Naive thymus-derived CD8-positive, alpha-beta T cell (primary cell): ENCODE results near the gene NUMB. TPM values are rescaled to one million over a fixed set of nuclear protein-coding genes. Genes with fewer than 3 reads are reported as not detected.
A peak's percentile ranks its signal among the peaks of the same experiment; 100 is the strongest.
"Not testable (repeated sequence)": the region's sequence is repeated elsewhere in the genome, so short reads cannot be mapped to it uniquely, and the experiment has no call there.

Experiments
- ATAC-seq, 2 donors: fragments of 150-1000 bp; cut with Tn5 transposase in 1 of 2; sonication (Bioruptor Pico), chemical (Tn5 transposase) in 1 of 2; 1 replicate in 1 of 2; 2 replicates in 1 of 2; pipeline ENCODE4 v1.10.0; 2021; ENCODE audit warnings: mild to moderate bottlenecking in 2 of 2, moderate library complexity in 2 of 2
- POLR2A ChIA-PET: fragments of 350-600 bp; sonication (Branson Sonifier 250); formaldehyde crosslinking; loops from one replicate; lab custom pipeline; 2021; ENCODE audit warnings: antibody characterized with exemption; lab: Charles Lee
- DNase-seq, 10 donors: peaks; one replicate each; pipeline versions ENCODE4 v3.0.0 to v3.0.0-alpha.2; 2020 to 2022
- H3K27ac Mint-ChIP-seq, 10 donors: one replicate each; pipeline ENCODE4 v1.8.0; 2020 to 2022; ENCODE audit warnings: mild to moderate bottlenecking in 10 of 10, mixed read lengths in 10 of 10, moderate library complexity in 4 of 10, inconsistent platforms in 1 of 10
- H3K27me3 Mint-ChIP-seq, 5 donors: one replicate each; pipeline ENCODE4 v1.8.0; 2021 to 2022; ENCODE audit warnings: mixed read lengths in 5 of 5
- H3K36me3 Mint-ChIP-seq, 3 donors: one replicate each; pipeline ENCODE4 v1.8.0; 2020 to 2022; ENCODE audit warnings: mixed read lengths in 3 of 3, mild to moderate bottlenecking in 2 of 3, inconsistent platforms in 1 of 3
- H3K4me1 Mint-ChIP-seq, 4 donors: one replicate each; pipeline ENCODE4 v1.8.0; 2021 to 2022; ENCODE audit warnings: mixed read lengths in 4 of 4
- H3K4me3 Mint-ChIP-seq, 10 donors: one replicate each; pipeline ENCODE4 v1.8.0; 2020 to 2022; ENCODE audit warnings: mild to moderate bottlenecking in 10 of 10, mixed read lengths in 10 of 10, moderate library complexity in 6 of 10, inconsistent platforms in 1 of 10
- H3K9me3 Mint-ChIP-seq, 9 donors: one replicate each; pipeline ENCODE4 v1.8.0; 2020 to 2022; ENCODE audit warnings: mixed read lengths in 9 of 9, mild to moderate bottlenecking in 3 of 9, inconsistent platforms in 1 of 9, moderate library complexity in 1 of 9
- polyA plus RNA-seq, 3 donors: library from polyadenylated mRNA; unstranded; fragments of 300-500 nt; fragmentation: Illumina TruSeq; gene quantifications; one replicate each; pipeline ENCODE4 v1.2.3, GENCODE V29; 2021
- total RNA-seq, 8 experiments: library from RNA in 2 of 8; stranded (reverse) in 2 of 8; gene quantifications; one replicate each; pipeline ENCODE4 v1.2.3 and lab custom pipeline; 2021 to 2026

NUMB gene
- total and polyA plus RNA-seq, 5 experiments from 2014 or later: 24.5 to 51.2 (median 34.7) TPM

DNA sequence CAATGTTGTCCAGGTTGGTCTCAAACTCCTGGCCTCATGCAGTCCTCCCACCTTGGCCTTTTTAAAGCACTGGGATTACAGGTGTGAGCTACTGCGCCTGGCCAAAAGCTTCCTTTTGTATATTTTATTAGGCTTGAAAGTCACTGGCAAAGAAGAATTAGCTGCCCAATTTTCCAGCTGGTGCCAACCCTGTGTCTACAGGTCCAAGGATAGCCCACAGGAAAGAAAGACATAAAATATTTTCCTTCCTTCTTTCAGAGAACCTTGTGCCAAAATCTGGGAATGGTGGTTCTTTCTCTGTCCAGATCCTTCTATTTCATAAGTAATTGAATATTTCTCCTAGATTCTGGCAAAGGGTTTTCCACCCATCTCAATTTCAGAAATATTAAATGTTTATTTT lies 84.1 kb downstream of the NUMB start:
- H3K36me3 Mint-ChIP-seq: peaks cover 0 to 9% (median 0%) of the 10 kb centered on the region in 3 donors
- H3K4me3 Mint-ChIP-seq: no peak overlapping the region
- no peak overlapping the region for H3K27ac Mint-ChIP-seq
- DNase-seq (no peak), ATAC-seq (no peak)
- H3K27me3 Mint-ChIP-seq: no peaks in the 10 kb centered on the region
- peaks cover under 1 to 19% (median 2%) of the 10 kb centered on the region in 4 donors for H3K4me1 Mint-ChIP-seq
- no peaks in the 10 kb centered on the region for H3K9me3 Mint-ChIP-seq
- POLR2A ChIA-PET: no interaction called here

DNA sequence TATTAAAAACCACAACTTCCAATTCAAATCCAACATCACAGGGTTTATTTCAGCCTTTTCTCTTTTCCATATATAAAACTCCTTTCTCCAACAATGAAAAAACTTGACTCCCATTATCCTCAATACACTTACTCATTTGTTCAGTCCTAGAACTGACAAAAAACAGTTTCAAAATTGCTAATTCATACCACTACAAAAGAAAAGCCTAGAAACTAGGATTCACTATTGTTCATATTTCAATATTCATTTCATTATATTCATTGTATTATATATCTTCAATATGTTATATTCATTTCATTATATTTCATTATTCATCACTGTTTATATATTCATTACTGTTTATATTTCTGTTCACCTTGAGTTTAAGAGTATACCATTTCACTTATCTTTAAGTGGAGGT lies 85.8 kb downstream of the NUMB start:
- no peak for ATAC-seq
- Mint-ChIP-seq H3K36me3 (peaks cover 0 to 5% (median 2%) of the 10 kb centered on the region in 3 donors), H3K4me1 (peaks cover 0 to 19% (median 1%) of the 10 kb centered on the region in 4 donors)

DNA sequence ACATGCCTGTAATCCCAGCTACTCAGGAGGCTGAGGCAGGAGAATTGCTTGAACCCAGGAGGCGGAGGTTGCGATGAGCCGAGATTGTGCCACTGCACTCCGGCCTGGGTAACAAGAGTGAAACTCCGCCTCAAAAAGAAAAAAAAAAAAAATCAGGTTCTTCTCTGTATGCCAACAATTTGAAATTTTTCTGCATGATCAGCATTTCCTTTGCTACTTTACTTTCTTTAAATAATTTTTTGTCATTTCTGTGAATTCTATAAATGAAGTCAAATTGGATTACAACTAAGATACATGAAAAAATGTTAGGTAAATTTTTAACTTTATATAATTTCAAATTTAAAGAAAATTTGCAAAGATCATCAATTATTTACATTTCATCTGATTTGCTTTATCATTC lies 87.8 kb downstream of the NUMB start:
- Mint-ChIP-seq H3K4me1 (peaks cover 0 to 12% (median 2%) of the 10 kb centered on the region in 4 donors), H3K9me3 (no peaks in the 10 kb centered on the region), H3K27ac (no peak overlapping the region), H3K36me3 (peaks cover 0 to 9% (median 2%) of the 10 kb centered on the region in 3 donors), H3K27me3 (no peaks in the 10 kb centered on the region), H3K4me3 (no peak overlapping the region)
- ATAC-seq: no peak
- POLR2A ChIA-PET: no interaction called here
- no peak for DNase-seq

More for the DNA sequence above, 85.8 kb downstream of the NUMB start:
- H3K27ac Mint-ChIP-seq: peak overlapping the region in 2 of 10 donors; percentile 3 to 52
- POLR2A ChIA-PET: no interaction called here
- no peaks in the 10 kb centered on the region for H3K27me3 Mint-ChIP-seq
- no peak overlapping the region for H3K4me3 Mint-ChIP-seq
- no peaks in the 10 kb centered on the region for H3K9me3 Mint-ChIP-seq
- no peak for DNase-seq

DNA sequence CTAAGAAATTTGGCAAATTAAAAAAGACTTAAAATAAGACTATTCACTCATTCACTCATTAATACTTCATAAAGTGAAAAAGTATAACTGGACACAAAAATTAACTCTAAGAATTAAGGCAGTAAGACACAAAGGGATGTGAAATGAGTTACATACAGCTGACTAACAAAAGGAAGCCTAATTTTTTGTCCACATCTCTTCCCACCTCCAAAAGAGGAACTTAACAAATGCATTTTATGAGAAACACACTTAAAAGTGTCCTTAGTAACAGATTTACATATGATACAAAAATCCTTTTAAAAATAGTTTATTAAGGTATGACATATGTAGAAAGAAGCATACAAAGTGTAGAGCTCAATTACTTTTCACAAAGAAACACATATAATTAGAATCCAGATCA lies 88.9 kb downstream of the NUMB start:
- no peaks in the 10 kb centered on the region for H3K27me3 Mint-ChIP-seq
- H3K4me3 Mint-ChIP-seq: no peak overlapping the region
- peaks cover 0 to 10% (median 2%) of the 10 kb centered on the region in 4 donors for H3K4me1 Mint-ChIP-seq
- ATAC-seq: no peak
- H3K36me3 Mint-ChIP-seq: peaks cover 0 to 11% (median 2%) of the 10 kb centered on the region in 3 donors
- POLR2A ChIA-PET: no interaction called here
- peak overlapping the region in 1 of 10 donors; percentile 43 for H3K27ac Mint-ChIP-seq
- H3K9me3 Mint-ChIP-seq: no peaks in the 10 kb centered on the region
- no peak for DNase-seq

GRCh38 chr14:73368616-73369015 lies 89.7 kb downstream of the NUMB start:
- POLR2A ChIA-PET: no interaction called here

DNA sequence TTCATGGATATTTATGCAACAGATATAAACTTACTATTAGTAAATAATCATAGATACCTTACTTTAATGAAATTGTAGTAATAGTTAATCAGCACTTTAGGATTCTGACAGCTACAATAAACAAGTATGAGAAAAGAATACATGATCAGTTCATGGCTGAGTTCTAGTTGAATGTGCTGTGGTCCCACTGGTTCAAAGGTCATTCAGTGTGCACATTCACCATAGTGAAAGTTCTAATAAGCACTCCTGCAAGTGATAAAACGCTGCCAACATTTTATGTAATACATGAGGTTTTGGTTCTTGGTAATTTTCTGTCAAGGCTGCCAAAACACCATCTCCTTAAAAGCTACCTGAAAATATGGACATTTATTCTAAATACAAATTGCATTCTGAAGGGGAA lies 92.6 kb downstream of the NUMB start:
- H3K27ac Mint-ChIP-seq: no peak overlapping the region
- no peak for DNase-seq
- peaks cover 0 to 27% (median 11%) of the 10 kb centered on the region in 3 donors for H3K36me3 Mint-ChIP-seq
- no peaks in the 10 kb centered on the region for H3K9me3 Mint-ChIP-seq
- POLR2A ChIA-PET: no interaction called here
- H3K4me1 Mint-ChIP-seq: peaks cover 2 to 6% (median 3%) of the 10 kb centered on the region in 4 donors
- H3K27me3 Mint-ChIP-seq: no peaks in the 10 kb centered on the region
- ATAC-seq: no peak
- H3K4me3 Mint-ChIP-seq: no peak overlapping the region

More at GRCh38 chr14:73368616-73369015, 89.7 kb downstream of the NUMB start:
- Mint-ChIP-seq H3K4me1 (peaks cover 0 to 10% (median 2%) of the 10 kb centered on the region in 4 donors), H3K4me3 (no peak overlapping the region), H3K9me3 (no peaks in the 10 kb centered on the region), H3K36me3 (peaks cover 0 to 16% (median 6%) of the 10 kb centered on the region in 3 donors), H3K27ac (no peak overlapping the region), H3K27me3 (no peaks in the 10 kb centered on the region)
- DNase-seq (no peak), ATAC-seq (no peak)

GRCh38 chr14:73364559-73364958 lies 93.8 kb downstream of the NUMB start:
- H3K36me3 Mint-ChIP-seq: peaks cover 0 to 31% (median 11%) of the 10 kb centered on the region in 3 donors
- H3K9me3 Mint-ChIP-seq: no peaks in the 10 kb centered on the region
- no peak for ATAC-seq
- no peak overlapping the region for H3K27ac Mint-ChIP-seq
- no peaks in the 10 kb centered on the region for H3K27me3 Mint-ChIP-seq
- H3K4me3 Mint-ChIP-seq: no peak overlapping the region
- POLR2A ChIA-PET: interaction anchor here (0.5 kb wide), 1 partner anchor 294 kb away, joined by 3 read pairs; no protein-coding TSS in a partner anchor
- no peak for DNase-seq
- H3K4me1 Mint-ChIP-seq: peaks cover 1 to 6% (median 4%) of the 10 kb centered on the region in 4 donors

- DNase-seq (no peak), ATAC-seq (no peak)
- H3K27me3 Mint-ChIP-seq: no peaks in the 10 kb centered on the region
- POLR2A ChIA-PET: no interaction called here
- H3K4me1 Mint-ChIP-seq: peaks cover 3 to 7% (median 5%) of the 10 kb centered on the region in 4 donors
- H3K36me3 Mint-ChIP-seq: peaks cover 0 to 43% (median 14%) of the 10 kb centered on the region in 3 donors
- H3K9me3 Mint-ChIP-seq: no peaks in the 10 kb centered on the region
- H3K27ac Mint-ChIP-seq: peak overlapping the region in 1 of 10 donors; percentile 56
- H3K4me3 Mint-ChIP-seq: no peak overlapping the region
These were observed 98.9 kb downstream of the NUMB start for GRCh38 chr14:73359445-73359844.

- peaks cover 3 to 7% (median 5%) of the 10 kb centered on the region in 4 donors for H3K4me1 Mint-ChIP-seq
- POLR2A ChIA-PET: no interaction called here
- ATAC-seq (no peak), DNase-seq (no peak)
- no peaks in the 10 kb centered on the region for H3K9me3 Mint-ChIP-seq
- H3K4me3 Mint-ChIP-seq: no peak overlapping the region
- no peaks in the 10 kb centered on the region for H3K27me3 Mint-ChIP-seq
- H3K27ac Mint-ChIP-seq: peak overlapping the region in 3 of 10 donors; percentile 3 to 13 (median 4)
- peaks cover 0 to 42% (median 7%) of the 10 kb centered on the region in 3 donors for H3K36me3 Mint-ChIP-seq
These were observed 100.2 kb downstream of the NUMB start for GRCh38 chr14:73358187-73358586.

DNA sequence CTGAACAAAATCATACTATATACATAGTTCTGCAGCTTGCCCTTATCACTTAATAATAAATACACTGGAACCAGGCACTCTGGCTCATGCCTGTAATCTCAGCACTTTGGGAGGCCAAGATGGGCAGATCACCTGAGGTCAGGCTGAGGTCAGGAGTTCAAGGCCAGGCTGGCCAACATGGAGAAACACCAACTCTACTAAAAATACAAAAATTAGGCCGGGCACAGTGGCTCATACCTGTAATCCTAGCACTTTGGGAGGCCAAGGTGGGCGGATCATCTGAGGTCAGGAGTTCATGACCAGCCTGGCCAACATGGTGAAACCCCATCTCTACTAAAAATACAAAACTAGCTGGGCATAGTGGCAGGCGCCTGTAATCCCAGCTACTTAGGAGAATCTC lies 109.3 kb downstream of the NUMB start:
- Mint-ChIP-seq H3K4me1 (peaks cover 0 to 10% (median 3%) of the 10 kb centered on the region in 4 donors), H3K36me3 (peaks cover 0 to 37% (median 10%) of the 10 kb centered on the region in 3 donors)
- H3K4me3 Mint-ChIP-seq, H3K9me3 Mint-ChIP-seq, H3K27ac Mint-ChIP-seq, ATAC-seq, POLR2A ChIA-PET, H3K27me3 Mint-ChIP-seq, DNase-seq: not testable (repeated sequence)

GRCh38 chr14:73344319-73344718 lies 114.0 kb downstream of the NUMB start:
- H3K4me1 Mint-ChIP-seq: peaks cover 2 to 16% (median 4%) of the 10 kb centered on the region in 4 donors
- no peak for DNase-seq
- no peaks in the 10 kb centered on the region for H3K9me3 Mint-ChIP-seq
- POLR2A ChIA-PET: no interaction called here
- peaks cover 0 to 13% (median 4%) of the 10 kb centered on the region in 3 donors for H3K36me3 Mint-ChIP-seq
- no peak overlapping the region for H3K4me3 Mint-ChIP-seq
- ATAC-seq: no peak
- no peaks in the 10 kb centered on the region for H3K27me3 Mint-ChIP-seq
- H3K27ac Mint-ChIP-seq: no peak overlapping the region

GRCh38 chr14:73342670-73343069 lies 115.7 kb downstream of the NUMB start:
- DNase-seq: no peak
- Mint-ChIP-seq H3K27ac (peak overlapping the region in 1 of 10 donors; percentile 32), H3K27me3 (no peaks in the 10 kb centered on the region), H3K9me3 (no peaks in the 10 kb centered on the region), H3K4me1 (peaks cover 2 to 12% (median 6%) of the 10 kb centered on the region in 4 donors), H3K36me3 (peaks cover 0 to 13% (median 4%) of the 10 kb centered on the region in 3 donors), H3K4me3 (no peak overlapping the region)
- POLR2A ChIA-PET: no interaction called here
- no peak for ATAC-seq

- DNase-seq (no peak), ATAC-seq (no peak)
- H3K9me3 Mint-ChIP-seq: no peaks in the 10 kb centered on the region
- POLR2A ChIA-PET: no interaction called here
- H3K36me3 Mint-ChIP-seq: peaks cover 0 to 4% (median 0%) of the 10 kb centered on the region in 3 donors
- H3K27me3 Mint-ChIP-seq: no peaks in the 10 kb centered on the region
- H3K4me3 Mint-ChIP-seq: no peak overlapping the region
- peaks cover 2 to 7% (median 5%) of the 10 kb centered on the region in 4 donors for H3K4me1 Mint-ChIP-seq
- H3K27ac Mint-ChIP-seq: no peak overlapping the region
These were observed 118.3 kb downstream of the NUMB start for GRCh38 chr14:73339846-73340595.
